Gastrocnemius medialis (tissue), 4 donors: ENCODE results near the gene ANXA9.

Experiments
- POLR2A ChIP-seq, 2 donors: fragments of 450-650 bp; IDR thresholded peaks; one replicate each; pipeline ENCODE4 v1.6.1; 2017; ENCODE audit warnings: antibody characterized with exemption in 2 of 2, mild to moderate bottlenecking in 2 of 2, moderate library complexity in 2 of 2
- TF ChIP-seq, protein P1 (sequence below), 5 experiments: fragments of 450-650 bp in 3 of 5; fragments of 200-600 bp in 2 of 5; sonication (generic) in 2 of 5; IDR thresholded peaks in 4 of 5; conservative IDR thresholded peaks in 1 of 5; 1 replicate in 4 of 5; 2 replicates in 1 of 5; pipeline ENCODE4 v1.5.1; 2016 to 2019; ENCODE audit warnings: antibody characterized with exemption in 5 of 5, mild to moderate bottlenecking in 3 of 5, moderate library complexity in 3 of 5

DNA sequence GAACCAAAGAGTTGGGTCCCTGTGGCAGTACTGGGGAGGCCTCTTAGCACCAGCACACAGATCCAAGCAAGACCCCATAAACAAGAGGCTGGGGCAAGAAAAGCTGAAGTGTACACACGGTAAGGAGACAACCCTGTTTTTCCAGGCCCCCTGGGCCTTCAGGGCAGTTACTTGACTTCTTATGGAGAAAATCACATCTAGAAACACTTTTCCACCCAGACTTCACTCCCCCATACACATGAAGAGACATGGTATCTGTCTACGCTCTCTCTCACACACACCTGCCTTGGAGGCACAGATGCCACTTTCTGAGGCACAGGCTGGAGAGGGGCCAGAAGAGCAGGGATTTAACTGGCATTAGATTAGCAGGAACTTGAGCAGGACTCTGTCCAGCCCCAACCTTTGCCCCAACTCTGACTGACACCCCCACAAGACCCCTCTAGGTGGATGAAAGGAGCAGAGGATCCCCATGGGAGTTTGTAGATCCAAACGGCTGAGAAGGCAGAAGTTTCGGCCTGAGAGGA, 9.6 kb upstream of the ANXA9 start:
- TF ChIP-seq, protein P1, sequence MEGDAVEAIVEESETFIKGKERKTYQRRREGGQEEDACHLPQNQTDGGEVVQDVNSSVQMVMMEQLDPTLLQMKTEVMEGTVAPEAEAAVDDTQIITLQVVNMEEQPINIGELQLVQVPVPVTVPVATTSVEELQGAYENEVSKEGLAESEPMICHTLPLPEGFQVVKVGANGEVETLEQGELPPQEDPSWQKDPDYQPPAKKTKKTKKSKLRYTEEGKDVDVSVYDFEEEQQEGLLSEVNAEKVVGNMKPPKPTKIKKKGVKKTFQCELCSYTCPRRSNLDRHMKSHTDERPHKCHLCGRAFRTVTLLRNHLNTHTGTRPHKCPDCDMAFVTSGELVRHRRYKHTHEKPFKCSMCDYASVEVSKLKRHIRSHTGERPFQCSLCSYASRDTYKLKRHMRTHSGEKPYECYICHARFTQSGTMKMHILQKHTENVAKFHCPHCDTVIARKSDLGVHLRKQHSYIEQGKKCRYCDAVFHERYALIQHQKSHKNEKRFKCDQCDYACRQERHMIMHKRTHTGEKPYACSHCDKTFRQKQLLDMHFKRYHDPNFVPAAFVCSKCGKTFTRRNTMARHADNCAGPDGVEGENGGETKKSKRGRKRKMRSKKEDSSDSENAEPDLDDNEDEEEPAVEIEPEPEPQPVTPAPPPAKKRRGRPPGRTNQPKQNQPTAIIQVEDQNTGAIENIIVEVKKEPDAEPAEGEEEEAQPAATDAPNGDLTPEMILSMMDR (IDR thresholded peaks at IDR 0.05 in 4 of 5, conservative IDR thresholded peaks at IDR 0.05 in 1 of 5) = no peak
- TF ChIP-seq POLR2A (IDR thresholded peaks at IDR 0.05) = no peak
